B cell (primary cell): ENCODE measurements around the gene DEFB123.

Experiments used
- EZH2 ChIP-seq: IDR thresholded peaks from 2 replicates; pipeline ENCODE4 v1.6.1; 2012; ENCODE audit warnings: borderline replicate concordance, low read depth, mild to moderate bottlenecking, moderate library complexity, low read length; ENCODE audit not compliant: insufficient read depth, poor library complexity, severe bottlenecking
- TF ChIP-seq, protein P1 (sequence below): fragments of 200-600 bp; IDR thresholded peaks from one replicate; pipeline ENCODE4 v1.8.0; 2022; ENCODE audit warnings: antibody characterized with exemption, mild to moderate bottlenecking

GRCh38 chr20:31425797-31426196 lies 14.6 kb upstream of the DEFB123 start:
- TF ChIP-seq, protein P1, sequence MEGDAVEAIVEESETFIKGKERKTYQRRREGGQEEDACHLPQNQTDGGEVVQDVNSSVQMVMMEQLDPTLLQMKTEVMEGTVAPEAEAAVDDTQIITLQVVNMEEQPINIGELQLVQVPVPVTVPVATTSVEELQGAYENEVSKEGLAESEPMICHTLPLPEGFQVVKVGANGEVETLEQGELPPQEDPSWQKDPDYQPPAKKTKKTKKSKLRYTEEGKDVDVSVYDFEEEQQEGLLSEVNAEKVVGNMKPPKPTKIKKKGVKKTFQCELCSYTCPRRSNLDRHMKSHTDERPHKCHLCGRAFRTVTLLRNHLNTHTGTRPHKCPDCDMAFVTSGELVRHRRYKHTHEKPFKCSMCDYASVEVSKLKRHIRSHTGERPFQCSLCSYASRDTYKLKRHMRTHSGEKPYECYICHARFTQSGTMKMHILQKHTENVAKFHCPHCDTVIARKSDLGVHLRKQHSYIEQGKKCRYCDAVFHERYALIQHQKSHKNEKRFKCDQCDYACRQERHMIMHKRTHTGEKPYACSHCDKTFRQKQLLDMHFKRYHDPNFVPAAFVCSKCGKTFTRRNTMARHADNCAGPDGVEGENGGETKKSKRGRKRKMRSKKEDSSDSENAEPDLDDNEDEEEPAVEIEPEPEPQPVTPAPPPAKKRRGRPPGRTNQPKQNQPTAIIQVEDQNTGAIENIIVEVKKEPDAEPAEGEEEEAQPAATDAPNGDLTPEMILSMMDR, result no peak
- TF ChIP-seq EZH2, result no peak
